Spleen (tissue), 13 donors: ENCODE data around the gene RPL7A. TPM values are rescaled to one million over a fixed set of nuclear protein-coding genes. Genes with fewer than 3 reads are reported as not detected.
"Not testable (repeated sequence)": the region's sequence is repeated elsewhere in the genome, so short reads cannot be mapped to it uniquely, and the experiment has no call there.

Experiments used
- DNase-seq: peaks from one replicate; pipeline ENCODE4 v3.0.0-alpha.2; 2020
- H3K27ac ChIP-seq, 8 donors: fragments of 200-600 bp; sonication (generic) in 7 of 8; 1 replicate in 4 of 8; 2 replicates in 4 of 8; pipeline versions ENCODE4 v1.5.0 to v1.8.0; 2016 to 2021; ENCODE audit warnings: inconsistent platforms in 4 of 8, mild to moderate bottlenecking in 4 of 8, moderate library complexity in 1 of 8
- H3K27me3 ChIP-seq, 7 donors: fragments of 200-600 bp; sonication (generic) in 6 of 7; replicated peaks in 1 of 7; 1 replicate in 4 of 7; 2 replicates in 3 of 7; pipeline versions ENCODE4 v1.5.0 to v1.8.0; 2016 to 2021; ENCODE audit warnings: inconsistent platforms in 3 of 7, mild to moderate bottlenecking in 1 of 7
- H3K36me3 ChIP-seq, 6 donors: fragments of 200-600 bp; sonication (generic) in 5 of 6; 1 replicate in 4 of 6; 2 replicates in 2 of 6; pipeline versions ENCODE4 v1.5.0 to v1.8.0; 2016 to 2021; ENCODE audit warnings: inconsistent platforms in 2 of 6
- H3K4me1 ChIP-seq, 6 donors: fragments of 200-600 bp; sonication (generic) in 5 of 6; 1 replicate in 3 of 6; 2 replicates in 3 of 6; pipeline versions ENCODE4 v1.5.0 to v1.8.0; 2016 to 2021; ENCODE audit warnings: inconsistent platforms in 3 of 6
- H3K4me3 ChIP-seq, 8 donors: fragments of 200-600 bp; sonication (generic) in 7 of 8; 1 replicate in 4 of 8; 2 replicates in 4 of 8; pipeline versions ENCODE4 v1.5.0 to v1.8.0; 2016 to 2021; ENCODE audit warnings: inconsistent platforms in 4 of 8, mild to moderate bottlenecking in 4 of 8, moderate library complexity in 2 of 8
- H3K9me3 ChIP-seq, 8 donors: fragments of 200-600 bp; sonication (generic) in 7 of 8; 1 replicate in 4 of 8; 2 replicates in 4 of 8; pipeline versions ENCODE4 v1.5.0 to v1.8.0; 2016 to 2021; ENCODE audit warnings: inconsistent platforms in 4 of 8
- CTCF ChIP-seq, 11 experiments: fragments of 200-600 bp in 7 of 11; fragments of 450-650 bp in 4 of 11; sonication (generic) in 4 of 11; IDR thresholded peaks in 8 of 11; conservative IDR thresholded peaks in 3 of 11; 1 replicate in 7 of 11; 2 replicates in 4 of 11; pipeline versions ENCODE4 v1.4.0 to v1.8.0; 2016 to 2021; ENCODE audit warnings: antibody characterized with exemption in 11 of 11, inconsistent platforms in 4 of 11, mild to moderate bottlenecking in 1 of 11
- POLR2A ChIP-seq, 3 donors: fragments of 450-650 bp; IDR thresholded peaks; one replicate each; pipeline ENCODE4 v1.5.1; 2017; ENCODE audit warnings: antibody characterized with exemption in 3 of 3, mild to moderate bottlenecking in 1 of 3
- POLR2AphosphoS5 ChIP-seq, 3 donors: sonication (generic); formaldehyde crosslinking; IDR thresholded peaks; one replicate each; pipeline ENCODE4 v1.5.1; 2017; ENCODE audit warnings: antibody characterized with exemption in 3 of 3
- WGBS, 5 donors: extraction: QIAGEN DNeasy Blood & Tissue Kit in 3 of 5; methylation state at CpG; one replicate each; pipeline versions ENCODE4 v1.1.5 to v1.1.7; 2013 to 2018; 5-methylcytosine and 5-hydroxymethylcytosine counted together
- intact Hi-C: fragments of 100-400 bp; cut with DNase I; formaldehyde crosslinking; loops from one replicate; pipeline ENCODE4 v1.15.0; 2023; ENCODE audit warnings: low total_unique reads
- long read RNA-seq, 2 donors: transcript quantifications; one replicate each; lab custom pipeline, GENCODE V29; 2026
- polyA plus RNA-seq, 3 donors: library from polyadenylated mRNA; stranded (reverse); fragments of 200-250 nt; gene quantifications; one replicate each; pipeline ENCODE4 v1.2.1, GENCODE V29; 2013
- total RNA-seq, 7 donors: library from RNA; depleted of rRNA in 3 of 7; stranded (reverse); fragments of >200 nt in 3 of 7; fragmentation: NEBNext Ultra II Directional in 4 of 7; extraction: Animal tissue kit (Norgen Biotek cat#: 25700) in 4 of 7; gene quantifications; one replicate each; pipeline versions ENCODE4 v1.1.0 to v1.2.1, GENCODE V29; 2016 to 2021
- donor health status: healthy with polysubstance abuse.
- donor health status: DM: no; HTN: no; CAD: no; lungs with moderate emphysema.
- donor health status: DM: no; HTN: no; CAD: no.
- donor health status: Bipolar disorder and iron deficiency.
- donor health status: healthy.
- donor health status: DM: no; HTN: no; CAD: no.
- donor health status: DM: yes; HTN: yes; CAD: no.

The RPL7A gene
- 1,000 to 10,000 TPM; 1,381 to 1,842 (median 1,641) TPM for total RNA-seq
- polyA plus RNA-seq: 1,000 to 10,000 TPM; 3,611 to 6,342 (median 5,850) TPM
- long read RNA-seq, donor 1, transcript RPL7A-208 (2 exons, 374 nt): minor isoform, 12 of 1,067 reads
- long read RNA-seq, donor 1, transcript RPL7A-202 (8 exons, 891 nt): major isoform, 589 of 1,067 reads
- long read RNA-seq, donor 1, partial matches to known transcripts: 454 of 1,067 reads
- long read RNA-seq, donor 1, other reads (novel, unspliced or antisense): 11 of 1,067 reads
- long read RNA-seq, donor 2, transcript RPL7A-202 (8 exons, 891 nt): major isoform, 461 of 846 reads
- long read RNA-seq, donor 2, transcript RPL7A-208 (2 exons, 374 nt): minor isoform, 9 of 846 reads
- long read RNA-seq, donor 2, partial matches to known transcripts: 357 of 846 reads
- long read RNA-seq, donor 2, other reads (novel, unspliced or antisense): 17 of 846 reads

GRCh38 chr9:133347985-133348717 is at the start of gene RPL7A, which contains the start of gene MED22:
TSS of gene RPL7A (plus strand) at chr9:133348218. CDS start at chr9:133348244, 26 bp downstream.
TSS of gene MED22 (minus strand) at chr9:133348131. CDS start at chr9:133346662, 1,469 bp downstream.
- no peaks in the 10 kb centered on the region for H3K27me3 ChIP-seq
- peaks cover 20 to 79% (median 40%) of the 10 kb centered on the region in 6 donors for H3K4me1 ChIP-seq
- intact Hi-C loops: no loop called here
- H3K36me3 ChIP-seq: peaks cover 8 to 74% (median 68%) of the 10 kb centered on the region in 6 donors
- peak; percentile 95 for DNase-seq
- TF ChIP-seq POLR2A (IDR thresholded peaks at IDR 0.05) (peak in 2 of 3 donors; percentile 82 to 83), POLR2AphosphoS5 (IDR thresholded peaks at IDR 0.05) (peak; percentile 96 to 99 (median 98)), CTCF (IDR thresholded peaks at IDR 0.05 in 8 of 11, conservative IDR thresholded peaks at IDR 0.05 in 3 of 11) (peak in 5 of 11 experiments; percentile 17 to 48 (median 33))
- 0 to 1% (median 0%) methylated on average over 50 to 64 of the region's 64 CpGs for WGBS, 5 donors
- peak within 1 kb of the TSS; percentile 66 to 100 (median 88) for H3K4me3 ChIP-seq
- H3K9me3 ChIP-seq: no peaks in the 10 kb centered on the region
- H3K27ac ChIP-seq: peak within 1 kb of the TSS; percentile 89 to 95 (median 94)

GRCh38 chr9:133299996-133300395 is 48.0 kb upstream of the RPL7A start:
- intact Hi-C loops, H3K27ac ChIP-seq, H3K9me3 ChIP-seq, DNase-seq, H3K4me1 ChIP-seq, H3K36me3 ChIP-seq, H3K4me3 ChIP-seq: not testable (repeated sequence)
- peaks cover 0 to 53% (median 0%) of the 10 kb centered on the region in 7 donors for H3K27me3 ChIP-seq
- 78 to 89% (median 87%) methylated on average over 12 to 16 of the region's 16 CpGs for WGBS, 5 donors

- DNase-seq: no peak
- intact Hi-C loops: no loop called here
- peaks cover 0 to 44% (median 0%) of the 10 kb centered on the region in 7 donors for H3K27me3 ChIP-seq
Measured at GRCh38 chr9:133301253-133302230, 46.5 kb upstream of the RPL7A start.

More at GRCh38 chr9:133301253-133302230, 46.5 kb upstream of the RPL7A start:
- no peaks in the 10 kb centered on the region for H3K4me1 ChIP-seq
- 88 to 91% (median 90%) methylated on average over 9 to 13 of the region's 13 CpGs for WGBS, 5 donors
- no peak overlapping the region for H3K4me3 ChIP-seq
- H3K9me3 ChIP-seq: no peaks in the 10 kb centered on the region
- H3K36me3 ChIP-seq: no peaks in the 10 kb centered on the region
- H3K27ac ChIP-seq: no peak overlapping the region
- no peak for TF ChIP-seq POLR2A (IDR thresholded peaks at IDR 0.05)
- TF ChIP-seq CTCF (IDR thresholded peaks at IDR 0.05 in 8 of 11, conservative IDR thresholded peaks at IDR 0.05 in 3 of 11): no peak
- TF ChIP-seq POLR2AphosphoS5 (IDR thresholded peaks at IDR 0.05): no peak
